Left lung (tissue), 10 donors: ENCODE results near the gene PTPRN2. TPM values are rescaled to one million over a fixed set of nuclear protein-coding genes. Genes with fewer than 3 reads are reported as not detected.

Experiments used
- ATAC-seq: fragments of 200-7000 bp; cut with Tn5 transposase; one replicate; pipeline ENCODE4 v1.9.1; 2020; ENCODE audit warnings: moderate library complexity
- DNase-seq, 4 donors: peaks; one replicate each; pipeline ENCODE4 v3.0.0-alpha.2; 2013 to 2020
- H3K27ac ChIP-seq, 2 donors: fragments of 200-600 bp; sonication (generic) in 1 of 2; one replicate each; pipeline versions ENCODE4 v1.5.0 to v1.8.0; 2020 to 2021
- H3K27me3 ChIP-seq, 2 donors: fragments of 200-600 bp; sonication (generic) in 1 of 2; one replicate each; pipeline versions ENCODE4 v1.5.0 to v1.8.0; 2020 to 2021
- H3K36me3 ChIP-seq, 2 donors: fragments of 200-600 bp; sonication (generic) in 1 of 2; one replicate each; pipeline versions ENCODE4 v1.5.0 to v1.8.0; 2020 to 2021
- H3K4me1 ChIP-seq, 2 donors: fragments of 200-600 bp; one replicate each; pipeline ENCODE4 v1.8.0; 2021
- H3K4me3 ChIP-seq, 2 donors: fragments of 200-600 bp; sonication (generic) in 1 of 2; one replicate each; pipeline versions ENCODE4 v1.5.0 to v1.8.0; 2020 to 2021; ENCODE audit warnings: mild to moderate bottlenecking in 1 of 2
- H3K9me3 ChIP-seq, 2 donors: fragments of 200-600 bp; sonication (generic) in 1 of 2; one replicate each; pipeline versions ENCODE4 v1.5.0 to v1.8.0; 2020 to 2021
- CTCF ChIP-seq, 2 donors: fragments of 200-600 bp; sonication (generic) in 1 of 2; IDR thresholded peaks; one replicate each; pipeline versions ENCODE4 v1.5.0 to v1.8.0; 2021; ENCODE audit warnings: antibody characterized with exemption in 2 of 2
- intact Hi-C, 2 donors: fragments of 100-400 bp; cut with DNase I; formaldehyde crosslinking; loops; one replicate each; pipeline versions ENCODE4 v1.11.2 to v1.14.2; 2022
- polyA plus RNA-seq, 6 donors: library from polyadenylated mRNA; unstranded; fragments of 120-200 nt; gene quantifications; one replicate each; pipeline ENCODE4 v1.2.1, GENCODE V29; 2013; ENCODE audit not compliant: insufficient read length in 6 of 6
- total RNA-seq, 2 donors: library from RNA; stranded (reverse); fragmentation: NEBNext Ultra II Directional; extraction: Animal tissue kit (Norgen Biotek cat#: 25700); gene quantifications; one replicate each; pipeline ENCODE4 v1.2.1, GENCODE V29; 2021
- donor health status: DM: no; HTN: yes; CAD: no.
- donor health status: DM: no; HTN: no; CAD: no.

PTPRN2 gene
- total and polyA plus RNA-seq, 8 donors: 4.0 to 7.8 (median 6.8) TPM

- DNase-seq (peak in 1 of 4 donors; percentile 52), ATAC-seq (no peak)
- H3K27ac ChIP-seq: no peak overlapping the region
- H3K4me3 ChIP-seq: no peak overlapping the region
- H3K27me3 ChIP-seq: no peaks in the 10 kb centered on the region
- intact Hi-C loops: no loop called here
- no peaks in the 10 kb centered on the region for H3K4me1 ChIP-seq
- no peaks in the 10 kb centered on the region for H3K36me3 ChIP-seq
- TF ChIP-seq CTCF (IDR thresholded peaks at IDR 0.05): no peak
- peaks cover 0 to 14% of the 10 kb centered on the region in 2 donors for H3K9me3 ChIP-seq
These were observed 351.2 kb downstream of the PTPRN2 start for GRCh38 chr7:158236400-158236799.

- no peak for TF ChIP-seq CTCF (IDR thresholded peaks at IDR 0.05)
- no peaks in the 10 kb centered on the region for H3K4me1 ChIP-seq
- intact Hi-C loops: no loop called here
- H3K36me3 ChIP-seq: no peaks in the 10 kb centered on the region
- H3K9me3 ChIP-seq: peaks cover 0 to 16% of the 10 kb centered on the region in 2 donors
- ATAC-seq (no peak), DNase-seq (peak in 1 of 4 donors; percentile 23)
- H3K27ac ChIP-seq: no peak overlapping the region
- no peak overlapping the region for H3K4me3 ChIP-seq
- H3K27me3 ChIP-seq: no peaks in the 10 kb centered on the region
These were observed 351.8 kb downstream of the PTPRN2 start for GRCh38 chr7:158235862-158236261.

DNA sequence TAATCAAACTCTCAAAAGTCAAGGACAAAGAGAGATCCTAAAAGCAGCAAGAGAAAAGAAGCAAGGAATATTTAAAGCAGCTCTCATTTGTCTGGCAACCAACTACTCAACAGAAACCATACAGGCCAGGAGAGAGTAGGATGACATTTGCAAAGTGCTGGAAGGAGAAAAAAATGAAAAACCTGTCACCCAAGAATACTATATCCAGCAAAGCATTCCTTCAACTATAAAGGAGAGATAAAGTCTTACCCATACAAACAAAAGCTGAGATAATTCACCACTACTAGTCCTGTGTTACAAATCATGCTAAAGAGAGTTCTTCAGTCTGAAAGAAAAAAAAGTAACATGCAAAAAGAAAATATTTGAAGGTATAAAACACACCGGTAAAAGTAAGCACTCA lies 357.7 kb downstream of the PTPRN2 start:
- Histone ChIP-seq H3K36me3 (no peaks in the 10 kb centered on the region), H3K4me1 (no peaks in the 10 kb centered on the region), H3K9me3 (peaks cover 0 to 28% of the 10 kb centered on the region in 2 donors), H3K27ac (no peak overlapping the region), H3K4me3 (no peak overlapping the region), H3K27me3 (no peaks in the 10 kb centered on the region)
- TF ChIP-seq CTCF (IDR thresholded peaks at IDR 0.05): no peak
- DNase-seq (no peak), ATAC-seq (no peak)
- intact Hi-C loops: no loop called here

GRCh38 chr7:158228986-158229385 lies 358.6 kb downstream of the PTPRN2 start:
- no peak for ATAC-seq
- no peaks in the 10 kb centered on the region for H3K36me3 ChIP-seq
- peak in 1 of 4 donors; percentile 42 for DNase-seq
- TF ChIP-seq CTCF (IDR thresholded peaks at IDR 0.05): no peak
- no peak overlapping the region for H3K27ac ChIP-seq
- intact Hi-C loops: no loop called here
- H3K9me3 ChIP-seq: peaks cover 0 to 28% of the 10 kb centered on the region in 2 donors
- H3K4me3 ChIP-seq: no peak overlapping the region
- no peaks in the 10 kb centered on the region for H3K27me3 ChIP-seq
- no peaks in the 10 kb centered on the region for H3K4me1 ChIP-seq

DNA sequence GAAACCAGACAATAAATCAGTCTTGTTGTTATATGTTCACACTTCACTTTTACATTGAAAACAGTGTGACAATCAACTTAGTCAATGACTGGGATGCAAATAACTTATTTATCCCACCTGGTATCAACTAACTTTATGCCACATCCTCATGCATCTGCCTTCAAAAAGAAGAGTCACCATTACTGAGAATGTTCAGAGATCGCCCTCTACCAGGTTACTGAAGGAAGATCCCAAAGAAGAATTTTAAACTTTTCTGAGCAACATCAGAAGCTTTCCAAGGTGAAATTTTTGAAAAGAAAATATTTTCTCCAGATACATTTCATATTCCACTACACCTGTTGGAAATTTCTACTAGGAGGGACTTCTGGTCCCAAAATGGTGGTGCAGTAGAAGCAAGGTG lies 359.5 kb downstream of the PTPRN2 start:
- no peak for TF ChIP-seq CTCF (IDR thresholded peaks at IDR 0.05)
- H3K27ac ChIP-seq: no peak overlapping the region
- DNase-seq (no peak), ATAC-seq (no peak)
- no peaks in the 10 kb centered on the region for H3K4me1 ChIP-seq
- intact Hi-C loops: no loop called here
- H3K27me3 ChIP-seq: no peaks in the 10 kb centered on the region
- H3K36me3 ChIP-seq: no peaks in the 10 kb centered on the region
- peaks cover 0 to 28% of the 10 kb centered on the region in 2 donors for H3K9me3 ChIP-seq
- no peak overlapping the region for H3K4me3 ChIP-seq
